A549 (cell line): ENCODE measurements around the gene FHAD1. TPM values are rescaled to one million over a fixed set of nuclear protein-coding genes. Genes with fewer than 3 reads are reported as not detected.

Source experiments
- ATAC-seq, 2 experiments: fragments of 200-7000 bp in 1 of 2; fragments of >200 bp in 1 of 2; cut with Nextera tagmentation in 1 of 2; cut with Tn5 transposase in 1 of 2; 3 replicates each; pipeline versions ENCODE4 v1.8.0 to v1.9.1; 2018 to 2020; ENCODE audit warnings: mild to moderate bottlenecking in 1 of 2, moderate library complexity in 1 of 2
- CTCF ChIA-PET: fragments of 300-600 bp; sonication (Branson Sonifier 250); formaldehyde crosslinking; extraction: SDS; loops from one replicate; lab custom pipeline; 2021; ENCODE audit warnings: antibody characterized with exemption, inconsistent platforms; lab: Yijun Ruan, JAX
- POLR2A ChIA-PET: fragments of 350-600 bp; formaldehyde crosslinking; extraction: SDS; loops from one replicate; lab custom pipeline; 2021; ENCODE audit warnings: antibody characterized with exemption, inconsistent platforms; lab: Yijun Ruan, JAX
- DNase-seq, 2 experiments: peaks; one replicate each; pipeline versions ENCODE4 v3.0.0 to v3.0.0-alpha.2; 2011 to 2016; ENCODE audit warnings: low read depth in 1 of 2, low spot score in 1 of 2
- FAIRE-seq: peaks from 2 replicates; lab custom pipeline; 2011; peaks lifted over from hg19 to GRCh38; lab: Jason Lieb, UNC
- H3K27ac ChIP-seq, 2 experiments: fragments of >200 bp; sonication (Bioruptor Twin); formaldehyde crosslinking; 3 replicates each; pipeline ENCODE4 v1.5.1; 2016 to 2017
- H3K4me1 ChIP-seq: fragments of >200 bp; sonication (Bioruptor Twin); formaldehyde crosslinking; 3 replicates; pipeline ENCODE4 v1.6.1; 2016
- H3K4me2 ChIP-seq: fragments of >200 bp; sonication (Bioruptor Twin); formaldehyde crosslinking; 3 replicates; pipeline ENCODE4 v1.6.1; 2016
- H3K4me3 ChIP-seq: fragments of >200 bp; sonication (Bioruptor Twin); formaldehyde crosslinking; 3 replicates; pipeline ENCODE4 v1.5.1; 2016
- H3K9me3 ChIP-seq: fragments of >200 bp; sonication (Bioruptor Twin); formaldehyde crosslinking; 3 replicates; pipeline ENCODE4 v1.6.1; 2016
- CBX8 ChIP-seq: fragments of 200-600 bp; sonication (generic); IDR thresholded peaks from 2 replicates; pipeline ENCODE4 v1.6.1; 2016
- CEBPB ChIP-seq, 2 experiments: fragments of >200 bp in 1 of 2; sonication (Bioruptor Twin) in 1 of 2; formaldehyde crosslinking in 1 of 2; IDR thresholded peaks; 2 replicates each; pipeline ENCODE4 v1.6.1; 2012 to 2016
- ESRRA ChIP-seq: fragments of 150-350 bp; IDR thresholded peaks from 2 replicates; pipeline ENCODE4 v1.6.1; 2014; ENCODE audit warnings: mild to moderate bottlenecking, low read length, borderline replicate concordance
- FOSL2 ChIP-seq, 2 experiments: fragments of 450-650 bp in 1 of 2; fragments of >200 bp in 1 of 2; sonication (Bioruptor Twin) in 1 of 2; formaldehyde crosslinking; IDR thresholded peaks; 2 replicates each; pipeline versions ENCODE4 v1.5.0 to v1.6.1; 2016 to 2020; ENCODE audit warnings: mild to moderate bottlenecking in 1 of 2, moderate library complexity in 1 of 2
- FOXS1 ChIP-seq: fragments of 250-450 bp; sonication (Bioruptor Pico); IDR thresholded peaks from 2 replicates; pipeline ENCODE4 v1.5.0; 2020; ENCODE audit warnings: mild to moderate bottlenecking, moderate library complexity
- GATA3 ChIP-seq: IDR thresholded peaks from 2 replicates; pipeline ENCODE4 v1.6.1; 2012; ENCODE audit warnings: borderline replicate concordance
- MYC ChIP-seq: IDR thresholded peaks from 2 replicates; pipeline ENCODE4 v1.6.1; 2012; ENCODE audit warnings: mild to moderate bottlenecking, inconsistent platforms, low read length, improper control_type of control experiment, borderline replicate concordance
- NPAS2 ChIP-seq: fragments of 250-450 bp; sonication (Bioruptor Pico); IDR thresholded peaks from 2 replicates; pipeline ENCODE4 v1.8.0; 2022; ENCODE audit warnings: mild to moderate bottlenecking, moderate library complexity, borderline replicate concordance
- PHF8 ChIP-seq: fragments of 200-600 bp; sonication (generic); IDR thresholded peaks from 2 replicates; pipeline ENCODE4 v1.6.1; 2016; ENCODE audit warnings: low read depth, mild to moderate bottlenecking, antibody characterized with exemption, moderate library complexity, borderline replicate concordance
- POLR2AphosphoS2 ChIP-seq: conservative IDR thresholded peaks from 2 replicates; pipeline ENCODE4 v1.6.1; 2012; ENCODE audit warnings: low read length, improper control_type of control experiment, inconsistent platforms
- RCOR1 ChIP-seq: fragments of 150-350 bp; IDR thresholded peaks from 2 replicates; pipeline ENCODE4 v1.6.1; 2014; ENCODE audit warnings: antibody characterized with exemption, low read length, low read depth
- TFCP2L1 ChIP-seq: fragments of 250-450 bp; sonication (Bioruptor Pico); IDR thresholded peaks from 2 replicates; pipeline ENCODE4 v1.5.0; 2021; ENCODE audit warnings: mild to moderate bottlenecking
- WGBS: methylation state at CpG from one replicate; pipeline ENCODE4 v1.1.6; 2017; ENCODE audit errors: missing lambda C conversion rate; 5-methylcytosine and 5-hydroxymethylcytosine counted together
- polyA plus RNA-seq, 4 experiments: library from polyadenylated mRNA; depleted of rRNA in 3 of 4; stranded (reverse); fragments of >200 nt; fragmentation: RNase III in 1 of 4; extraction: RNeasy Plus Mini Kit Qiagen cat#74134 plus additional on column Dnase treatment in 1 of 4; gene quantifications; 2 replicates in 3 of 4; 3 replicates in 1 of 4; pipeline ENCODE4 v1.2.3, GENCODE V29; 2011 to 2017
- TF ChIP-seq, protein P1 (sequence below): IDR thresholded peaks from 2 replicates; pipeline ENCODE4 v1.6.1; 2012
- TF ChIP-seq, protein P2 (sequence below): fragments of >200 bp; sonication (Bioruptor Twin); formaldehyde crosslinking; IDR thresholded peaks from 3 replicates; pipeline ENCODE4 v1.6.1; 2016
- TF ChIP-seq, protein P3 (sequence below): fragments of >200 bp; sonication (Bioruptor Twin); formaldehyde crosslinking; IDR thresholded peaks from 3 replicates; pipeline ENCODE4 v1.5.1; 2016
- TF ChIP-seq, protein P4 (sequence below): IDR thresholded peaks from 2 replicates; pipeline ENCODE4 v1.6.1; 2012; ENCODE audit warnings: low read depth, borderline replicate concordance
- TF ChIP-seq, protein P5 (sequence below): fragments of 200-600 bp; sonication (generic); IDR thresholded peaks from 2 replicates; pipeline ENCODE4 v1.6.1; 2016; ENCODE audit warnings: antibody characterized with exemption, mild to moderate bottlenecking, moderate library complexity
- TF ChIP-seq, protein P6 (sequence below): fragments of 150-350 bp; IDR thresholded peaks from 2 replicates; pipeline ENCODE4 v1.6.1; 2014; ENCODE audit warnings: low read depth, mild to moderate bottlenecking, low read length

FHAD1 gene
- polyA plus RNA-seq, 2 of the 4 experiments (the other 2 are of a cell fraction): 0.31 to 0.32 TPM

DNA sequence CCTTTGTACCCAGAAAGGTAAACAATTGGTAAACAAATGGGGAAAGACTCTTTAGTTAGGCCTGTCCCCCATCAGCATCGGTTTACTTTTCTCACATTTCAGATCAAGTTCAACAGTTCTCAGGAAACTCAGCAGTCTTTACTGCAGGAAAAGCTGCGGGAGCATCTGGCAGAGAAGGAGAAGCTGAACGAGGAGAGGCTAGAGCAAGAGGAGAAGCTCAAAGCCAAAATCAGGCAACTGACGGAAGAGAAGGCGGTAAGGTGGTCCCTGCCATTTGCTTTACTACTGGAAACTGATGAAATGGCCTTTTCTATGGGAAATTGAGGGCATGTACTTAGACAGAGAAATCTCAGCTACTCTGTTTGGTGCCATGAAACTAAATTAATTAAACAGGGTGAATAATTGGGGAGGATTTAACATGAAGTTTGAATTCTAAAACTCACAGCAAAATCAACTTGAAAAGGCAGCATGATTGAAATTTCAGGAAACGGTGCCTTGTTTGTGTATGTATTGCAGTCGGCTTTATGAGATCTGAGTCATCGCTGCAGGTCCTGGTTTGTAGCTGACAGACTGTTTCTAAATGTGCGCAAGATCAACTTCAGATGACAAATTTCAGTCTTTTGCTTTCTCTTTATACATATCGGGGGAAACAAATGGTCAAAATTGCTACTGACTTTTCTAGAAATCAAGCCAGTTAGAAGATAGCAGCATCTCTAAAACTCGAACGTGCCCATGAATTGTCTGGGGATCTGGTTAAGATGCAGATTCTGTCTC lies 94.8 kb downstream of the FHAD1 start:
- ATAC-seq (peak; percentile 47 to 62; a peak in 3 of 6 replicates), FAIRE-seq (no peak), DNase-seq (peak in 1 of 2 experiments; percentile 55)
- Histone ChIP-seq H3K9me3 (0 out of 3 replicates have a peak, but pooled peaks cover 3% of the 10 kb centered on the region), H3K4me1 (peaks cover 26% of the 10 kb centered on the region), H3K4me3 (no peak overlapping the region), H3K4me2 (peak overlapping the region; percentile 60), H3K27ac (peak overlapping the region; percentile 74 to 96)
- POLR2A ChIA-PET: no interaction called here
- 30% methylated on average over 12 of the region's 12 CpGs for WGBS
- TF ChIP-seq GATA3 (no peak), ESRRA (no peak), PHF8 (no peak), POLR2AphosphoS2 (no peak), FOSL2 (IDR thresholded peaks at IDR 0.05) (0 out of 2 replicates have a peak, but pooled peaks have one; percentile 15), FOSL2 (CRISPR knock-in tag; IDR thresholded peaks at IDR 0.05) (peak; percentile 75), RCOR1 (no peak), CEBPB (IDR thresholded peaks at IDR 0.05) (peak in 1 of 2 experiments; percentile 26; a peak in 1 of 4 replicates)
- TF ChIP-seq, protein P1, sequence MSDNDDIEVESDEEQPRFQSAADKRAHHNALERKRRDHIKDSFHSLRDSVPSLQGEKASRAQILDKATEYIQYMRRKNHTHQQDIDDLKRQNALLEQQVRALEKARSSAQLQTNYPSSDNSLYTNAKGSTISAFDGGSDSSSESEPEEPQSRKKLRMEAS: no peak
- TF ChIP-seq, protein P2, sequence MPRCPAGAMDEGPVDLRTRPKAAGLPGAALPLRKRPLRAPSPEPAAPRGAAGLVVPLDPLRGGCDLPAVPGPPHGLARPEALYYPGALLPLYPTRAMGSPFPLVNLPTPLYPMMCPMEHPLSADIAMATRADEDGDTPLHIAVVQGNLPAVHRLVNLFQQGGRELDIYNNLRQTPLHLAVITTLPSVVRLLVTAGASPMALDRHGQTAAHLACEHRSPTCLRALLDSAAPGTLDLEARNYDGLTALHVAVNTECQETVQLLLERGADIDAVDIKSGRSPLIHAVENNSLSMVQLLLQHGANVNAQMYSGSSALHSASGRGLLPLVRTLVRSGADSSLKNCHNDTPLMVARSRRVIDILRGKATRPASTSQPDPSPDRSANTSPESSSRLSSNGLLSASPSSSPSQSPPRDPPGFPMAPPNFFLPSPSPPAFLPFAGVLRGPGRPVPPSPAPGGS: no peak
- TF ChIP-seq, all 56 proteins: peak for 2
- CTCF ChIA-PET: interaction anchor here (0.7 to 2.6 kb wide), 7 partner anchors 8 to 90 kb away, joined by 3 to 21 read pairs (median 3); no protein-coding TSS in a partner anchor

DNA sequence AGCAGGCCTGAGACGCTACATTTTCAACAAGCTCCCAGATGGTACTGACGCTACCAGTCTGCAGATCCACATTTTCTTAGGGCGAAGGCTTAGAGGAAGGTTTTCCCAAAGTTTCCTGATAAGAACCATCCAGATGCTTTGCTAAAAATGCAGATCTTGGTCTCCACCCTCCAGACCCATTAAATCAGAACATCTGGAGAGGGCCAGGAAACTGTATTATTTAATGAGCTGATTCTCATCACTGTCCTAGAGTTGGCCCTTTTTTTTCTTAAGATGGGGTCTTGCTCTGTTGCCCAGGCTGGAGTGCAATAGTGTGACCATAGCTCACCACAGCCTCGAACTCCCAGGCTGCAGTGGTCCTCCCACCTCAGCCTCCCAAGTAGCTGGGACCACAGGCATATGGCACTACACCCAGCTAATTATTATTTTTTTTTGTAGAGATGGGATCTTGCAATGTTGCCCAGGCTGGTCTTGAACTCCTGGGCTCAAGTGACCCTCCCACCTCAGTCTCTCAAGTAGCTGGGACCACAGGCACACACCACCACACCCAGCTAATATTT lies 95.5 kb downstream of the FHAD1 start:
- peak in 1 of 2 experiments; percentile 18; a peak in 1 of 6 replicates for ATAC-seq
- FAIRE-seq: no peak
- peak overlapping the region; percentile 60 for H3K4me2 ChIP-seq
- POLR2A ChIA-PET: no interaction called here
- TF ChIP-seq CBX8 (no peak), MYC (no peak), FOXS1 (no peak), TFCP2L1 (CRISPR knock-in tag) (no peak), RCOR1 (no peak), NPAS2 (CRISPR knock-in tag) (no peak)
- TF ChIP-seq, protein P3, sequence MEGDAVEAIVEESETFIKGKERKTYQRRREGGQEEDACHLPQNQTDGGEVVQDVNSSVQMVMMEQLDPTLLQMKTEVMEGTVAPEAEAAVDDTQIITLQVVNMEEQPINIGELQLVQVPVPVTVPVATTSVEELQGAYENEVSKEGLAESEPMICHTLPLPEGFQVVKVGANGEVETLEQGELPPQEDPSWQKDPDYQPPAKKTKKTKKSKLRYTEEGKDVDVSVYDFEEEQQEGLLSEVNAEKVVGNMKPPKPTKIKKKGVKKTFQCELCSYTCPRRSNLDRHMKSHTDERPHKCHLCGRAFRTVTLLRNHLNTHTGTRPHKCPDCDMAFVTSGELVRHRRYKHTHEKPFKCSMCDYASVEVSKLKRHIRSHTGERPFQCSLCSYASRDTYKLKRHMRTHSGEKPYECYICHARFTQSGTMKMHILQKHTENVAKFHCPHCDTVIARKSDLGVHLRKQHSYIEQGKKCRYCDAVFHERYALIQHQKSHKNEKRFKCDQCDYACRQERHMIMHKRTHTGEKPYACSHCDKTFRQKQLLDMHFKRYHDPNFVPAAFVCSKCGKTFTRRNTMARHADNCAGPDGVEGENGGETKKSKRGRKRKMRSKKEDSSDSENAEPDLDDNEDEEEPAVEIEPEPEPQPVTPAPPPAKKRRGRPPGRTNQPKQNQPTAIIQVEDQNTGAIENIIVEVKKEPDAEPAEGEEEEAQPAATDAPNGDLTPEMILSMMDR: no peak
- TF ChIP-seq, protein P4, sequence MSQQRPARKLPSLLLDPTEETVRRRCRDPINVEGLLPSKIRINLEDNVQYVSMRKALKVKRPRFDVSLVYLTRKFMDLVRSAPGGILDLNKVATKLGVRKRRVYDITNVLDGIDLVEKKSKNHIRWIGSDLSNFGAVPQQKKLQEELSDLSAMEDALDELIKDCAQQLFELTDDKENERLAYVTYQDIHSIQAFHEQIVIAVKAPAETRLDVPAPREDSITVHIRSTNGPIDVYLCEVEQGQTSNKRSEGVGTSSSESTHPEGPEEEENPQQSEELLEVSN: no peak
- TF ChIP-seq, protein P5, sequence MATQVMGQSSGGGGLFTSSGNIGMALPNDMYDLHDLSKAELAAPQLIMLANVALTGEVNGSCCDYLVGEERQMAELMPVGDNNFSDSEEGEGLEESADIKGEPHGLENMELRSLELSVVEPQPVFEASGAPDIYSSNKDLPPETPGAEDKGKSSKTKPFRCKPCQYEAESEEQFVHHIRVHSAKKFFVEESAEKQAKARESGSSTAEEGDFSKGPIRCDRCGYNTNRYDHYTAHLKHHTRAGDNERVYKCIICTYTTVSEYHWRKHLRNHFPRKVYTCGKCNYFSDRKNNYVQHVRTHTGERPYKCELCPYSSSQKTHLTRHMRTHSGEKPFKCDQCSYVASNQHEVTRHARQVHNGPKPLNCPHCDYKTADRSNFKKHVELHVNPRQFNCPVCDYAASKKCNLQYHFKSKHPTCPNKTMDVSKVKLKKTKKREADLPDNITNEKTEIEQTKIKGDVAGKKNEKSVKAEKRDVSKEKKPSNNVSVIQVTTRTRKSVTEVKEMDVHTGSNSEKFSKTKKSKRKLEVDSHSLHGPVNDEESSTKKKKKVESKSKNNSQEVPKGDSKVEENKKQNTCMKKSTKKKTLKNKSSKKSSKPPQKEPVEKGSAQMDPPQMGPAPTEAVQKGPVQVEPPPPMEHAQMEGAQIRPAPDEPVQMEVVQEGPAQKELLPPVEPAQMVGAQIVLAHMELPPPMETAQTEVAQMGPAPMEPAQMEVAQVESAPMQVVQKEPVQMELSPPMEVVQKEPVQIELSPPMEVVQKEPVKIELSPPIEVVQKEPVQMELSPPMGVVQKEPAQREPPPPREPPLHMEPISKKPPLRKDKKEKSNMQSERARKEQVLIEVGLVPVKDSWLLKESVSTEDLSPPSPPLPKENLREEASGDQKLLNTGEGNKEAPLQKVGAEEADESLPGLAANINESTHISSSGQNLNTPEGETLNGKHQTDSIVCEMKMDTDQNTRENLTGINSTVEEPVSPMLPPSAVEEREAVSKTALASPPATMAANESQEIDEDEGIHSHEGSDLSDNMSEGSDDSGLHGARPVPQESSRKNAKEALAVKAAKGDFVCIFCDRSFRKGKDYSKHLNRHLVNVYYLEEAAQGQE: no peak
- TF ChIP-seq, protein P6, sequence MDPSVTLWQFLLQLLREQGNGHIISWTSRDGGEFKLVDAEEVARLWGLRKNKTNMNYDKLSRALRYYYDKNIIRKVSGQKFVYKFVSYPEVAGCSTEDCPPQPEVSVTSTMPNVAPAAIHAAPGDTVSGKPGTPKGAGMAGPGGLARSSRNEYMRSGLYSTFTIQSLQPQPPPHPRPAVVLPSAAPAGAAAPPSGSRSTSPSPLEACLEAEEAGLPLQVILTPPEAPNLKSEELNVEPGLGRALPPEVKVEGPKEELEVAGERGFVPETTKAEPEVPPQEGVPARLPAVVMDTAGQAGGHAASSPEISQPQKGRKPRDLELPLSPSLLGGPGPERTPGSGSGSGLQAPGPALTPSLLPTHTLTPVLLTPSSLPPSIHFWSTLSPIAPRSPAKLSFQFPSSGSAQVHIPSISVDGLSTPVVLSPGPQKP: no peak
- TF ChIP-seq, all 56 proteins: peak for 0
- H3K4me3 ChIP-seq: no peak overlapping the region
- peaks cover 23% of the 10 kb centered on the region for H3K4me1 ChIP-seq
- 69% methylated on average over 4 of the region's 4 CpGs for WGBS
- H3K27ac ChIP-seq: peak overlapping the region; percentile 74 to 96
- 0 out of 3 replicates have a peak, but pooled peaks cover 3% of the 10 kb centered on the region for H3K9me3 ChIP-seq
- CTCF ChIA-PET: interaction anchor here (0.7 to 2.6 kb wide), 4 partner anchors 9 to 89 kb away, joined by 3 to 21 read pairs (median 6); no protein-coding TSS in a partner anchor
- DNase-seq: no peak
